H1 (cell line): ENCODE measurements around the gene CCR2. TPM values are rescaled to one million over a fixed set of nuclear protein-coding genes. Genes with fewer than 3 reads are reported as not detected.

Experiments used
- CTCF ChIA-PET: fragments of 300-600 bp; sonication (Branson Sonifier 250); formaldehyde crosslinking; loops from one replicate; lab custom pipeline; 2021; ENCODE audit not compliant: partially characterized antibody; lab: Charles Lee
- POLR2A ChIA-PET: fragments of 300-600 bp; sonication (Branson Sonifier 250); formaldehyde crosslinking; loops from one replicate; lab custom pipeline; 2021; ENCODE audit warnings: inconsistent platforms; ENCODE audit not compliant: partially characterized antibody; lab: Charles Lee
- DNase-seq, 2 experiments: peaks; one replicate each; pipeline versions ENCODE4 v3.0.0 to v3.0.0-alpha.2; 2010 to 2022; ENCODE audit warnings: low spot score in 2 of 2, low read depth in 1 of 2, mixed read lengths in 1 of 2
- FAIRE-seq: peaks from 2 replicates; lab custom pipeline; 2011; peaks lifted over from hg19 to GRCh38; lab: Jason Lieb, UNC
- H2AFZ ChIP-seq: 2 replicates; pipeline ENCODE4 v1.8.1; 2012; ENCODE audit warnings: low read length, inconsistent platforms
- H2AK5ac ChIP-seq: 2 replicates; pipeline ENCODE4 v1.6.1; 2013; ENCODE audit warnings: low read depth, low read length
- H2BK120ac ChIP-seq: replicated peaks from 2 replicates; pipeline ENCODE3; 2013; ENCODE audit warnings: low read depth, low read length, inconsistent platforms
- H2BK12ac ChIP-seq: 2 replicates; pipeline ENCODE4 v1.6.1; 2013; ENCODE audit warnings: low read depth, low read length
- H2BK15ac ChIP-seq: 2 replicates; pipeline ENCODE4 v1.6.1; 2013; ENCODE audit warnings: low read length
- H2BK20ac ChIP-seq: 2 replicates; pipeline ENCODE4 v1.6.1; 2013; ENCODE audit warnings: low read length
- H2BK5ac ChIP-seq: 2 replicates; pipeline ENCODE4 v1.6.1; 2013; ENCODE audit warnings: low read depth, low read length
- H3K14ac ChIP-seq: 2 replicates; pipeline ENCODE4 v1.6.1; 2013; ENCODE audit warnings: inconsistent platforms; ENCODE audit not compliant: insufficient read length
- H3K18ac ChIP-seq: 2 replicates; pipeline ENCODE4 v1.6.1; 2013; ENCODE audit warnings: low read length; ENCODE audit errors: extremely low read depth
- H3K23ac ChIP-seq: 2 replicates; pipeline ENCODE4 v1.6.1; 2013; ENCODE audit warnings: inconsistent platforms; ENCODE audit not compliant: insufficient read length
- H3K23me2 ChIP-seq: 2 replicates; pipeline ENCODE4 v1.6.1; 2013; ENCODE audit warnings: low read depth, low read length
- H3K27ac ChIP-seq: 2 replicates; pipeline ENCODE4 v1.6.1; 2011; ENCODE audit warnings: low read depth, low read length, inconsistent platforms
- H3K27me3 ChIP-seq, 4 experiments: replicated peaks in 1 of 4; 1 replicate in 1 of 4; 2 replicates in 3 of 4; pipeline versions ENCODE4 v1.6.1 to v1.8.1; 2011 to 2013; ENCODE audit warnings: low read length in 3 of 4, mild to moderate bottlenecking in 3 of 4, inconsistent platforms in 2 of 4, mixed read lengths in 2 of 4, moderate library complexity in 1 of 4; ENCODE audit not compliant: control insufficient read depth in 3 of 4, insufficient read depth in 3 of 4; ENCODE audit errors: extremely low read depth in 1 of 4
- H3K36me3 ChIP-seq, 4 experiments: 2 replicates each; pipeline versions ENCODE4 v1.6.1 to v1.8.1; 2011 to 2013; ENCODE audit warnings: mild to moderate bottlenecking in 4 of 4, low read length in 3 of 4, moderate library complexity in 2 of 4, control low read depth in 1 of 4, inconsistent platforms in 1 of 4; ENCODE audit not compliant: insufficient read depth in 4 of 4, control insufficient read depth in 2 of 4
- H3K4ac ChIP-seq: replicated peaks from 2 replicates; pipeline ENCODE3; 2013; ENCODE audit warnings: low read length, low read depth, mixed read lengths, inconsistent platforms; ENCODE audit not compliant: insufficient read length
- H3K4me1 ChIP-seq, 4 experiments: replicated peaks in 1 of 4; 1 replicate in 1 of 4; 2 replicates in 3 of 4; pipeline versions ENCODE4 v1.6.1 to v1.8.1; 2011 to 2013; ENCODE audit warnings: low read length in 3 of 4, inconsistent platforms in 2 of 4, mixed read lengths in 1 of 4; ENCODE audit not compliant: insufficient read depth in 4 of 4, control insufficient read depth in 3 of 4
- H3K4me2 ChIP-seq, 2 experiments: 2 replicates each; pipeline versions ENCODE4 v1.6.1 to v1.8.1; 2011 to 2013; ENCODE audit warnings: low read depth in 2 of 2, low read length in 2 of 2, control low read depth in 1 of 2, inconsistent platforms in 1 of 2, mild to moderate bottlenecking in 1 of 2; ENCODE audit not compliant: insufficient read depth in 1 of 2
- H3K4me3 ChIP-seq, 4 experiments: fragments of 200-600, 300-600 bp in 1 of 4; sonication (generic), shearing (Covaris generic), sonication (Bioruptor Twin) in 1 of 4; 2 replicates each; pipeline versions ENCODE4 v1.5.1 to v1.8.1; 2011 to 2016; ENCODE audit warnings: low read length in 4 of 4, low read depth in 3 of 4, control low read depth in 2 of 4, inconsistent platforms in 2 of 4, mild to moderate bottlenecking in 2 of 4, mixed read lengths in 1 of 4, moderate library complexity in 1 of 4; ENCODE audit not compliant: insufficient read depth in 2 of 4; ENCODE audit errors: extremely low read depth in 1 of 4
- H3K56ac ChIP-seq: replicated peaks from 2 replicates; pipeline ENCODE3; 2013; ENCODE audit warnings: low read depth, mild to moderate bottlenecking, mixed read lengths, low read length, inconsistent platforms; ENCODE audit not compliant: insufficient read length
- H3K79me1 ChIP-seq: 2 replicates; pipeline ENCODE4 v1.6.1; 2013; ENCODE audit warnings: low read depth, low read length, control low read depth
- H3K79me2 ChIP-seq, 2 experiments: 2 replicates each; pipeline versions ENCODE4 v1.6.1 to v1.8.1; 2012 to 2013; ENCODE audit warnings: low read length in 2 of 2, mild to moderate bottlenecking in 2 of 2, inconsistent platforms in 1 of 2; ENCODE audit not compliant: insufficient read depth in 2 of 2, control insufficient read depth in 1 of 2
- H3K9ac ChIP-seq, 4 experiments: replicated peaks in 1 of 4; 1 replicate in 1 of 4; 2 replicates in 3 of 4; pipeline versions ENCODE4 v1.6.1 to v1.8.1; 2011 to 2013; ENCODE audit warnings: low read depth in 3 of 4, low read length in 3 of 4, control low read depth in 2 of 4, mild to moderate bottlenecking in 2 of 4, moderate library complexity in 2 of 4, inconsistent platforms in 1 of 4; ENCODE audit errors: extremely low read depth in 1 of 4
- H3K9me3 ChIP-seq, 2 experiments: 2 replicates each; pipeline versions ENCODE4 v1.6.1 to v1.8.1; 2012 to 2013; ENCODE audit warnings: mild to moderate bottlenecking in 2 of 2, moderate library complexity in 2 of 2, control low read depth in 1 of 2, inconsistent platforms in 1 of 2, low read depth in 1 of 2, low read length in 1 of 2, mixed read lengths in 1 of 2; ENCODE audit not compliant: insufficient read depth in 2 of 2
- H4K20me1 ChIP-seq, 2 experiments: replicated peaks in 1 of 2; 2 replicates each; pipeline versions ENCODE3 to v1.8.1; 2011 to 2013; ENCODE audit warnings: inconsistent platforms in 2 of 2, low read length in 2 of 2, mild to moderate bottlenecking in 1 of 2; ENCODE audit not compliant: insufficient read depth in 2 of 2, control insufficient read depth in 1 of 2
- H4K5ac ChIP-seq: 2 replicates; pipeline ENCODE4 v1.6.1; 2013; ENCODE audit warnings: low read length, low read depth, mixed read lengths, inconsistent platforms; ENCODE audit not compliant: insufficient read length
- H4K8ac ChIP-seq: 2 replicates; pipeline ENCODE4 v1.8.0; 2013; ENCODE audit warnings: mild to moderate bottlenecking, moderate library complexity, low read length, inconsistent platforms; ENCODE audit not compliant: insufficient read depth; ENCODE audit errors: extremely low read depth
- H4K91ac ChIP-seq: replicated peaks from 2 replicates; pipeline ENCODE3; 2013; ENCODE audit warnings: low read length, mixed read lengths, inconsistent platforms; ENCODE audit not compliant: insufficient read length
- BRCA1 ChIP-seq: IDR thresholded peaks from 2 replicates; pipeline ENCODE4 v1.6.1; 2012; ENCODE audit warnings: low read depth, low read length, improper control_type of control experiment
- CREB1 ChIP-seq: IDR thresholded peaks from 2 replicates; pipeline ENCODE4 v1.6.1; 2012; ENCODE audit warnings: inconsistent platforms
- CTBP2 ChIP-seq: IDR thresholded peaks from 2 replicates; pipeline ENCODE4 v1.7.0; 2011; ENCODE audit warnings: borderline replicate concordance, mild to moderate bottlenecking, moderate library complexity, mixed read lengths, low read length; ENCODE audit not compliant: insufficient read depth, insufficient read length
- GABPA ChIP-seq: IDR thresholded peaks from 2 replicates; pipeline ENCODE4 v1.6.1; 2011; ENCODE audit warnings: mild to moderate bottlenecking, low read length, moderate library complexity, borderline replicate concordance; ENCODE audit not compliant: insufficient read depth
- GTF2F1 ChIP-seq: IDR thresholded peaks from 2 replicates; pipeline ENCODE4 v1.6.1; 2012; ENCODE audit warnings: low read depth, low read length, improper control_type of control experiment, borderline replicate concordance
- HDAC2 ChIP-seq, 2 experiments: fragments of 300-600 bp in 1 of 2; sonication (generic) in 1 of 2; IDR thresholded peaks; 2 replicates each; pipeline ENCODE4 v1.6.1; 2011 to 2012; ENCODE audit warnings: low read depth in 2 of 2, low read length in 2 of 2, mild to moderate bottlenecking in 2 of 2, moderate library complexity in 2 of 2, borderline replicate concordance in 1 of 2, inconsistent platforms in 1 of 2
- NRF1 ChIP-seq: IDR thresholded peaks from 2 replicates; pipeline ENCODE4 v1.6.1; 2011; ENCODE audit warnings: mild to moderate bottlenecking, low read depth, low read length, improper control_type of control experiment
- RFX5 ChIP-seq: IDR thresholded peaks from 2 replicates; pipeline ENCODE4 v1.6.1; 2011; ENCODE audit warnings: low read depth, low read length, improper control_type of control experiment, borderline replicate concordance
- RNF2 ChIP-seq: fragments of 200-900, 300-1000 bp; sonication (generic); IDR thresholded peaks from 2 replicates; pipeline ENCODE4 v1.7.1; 2016; ENCODE audit warnings: borderline replicate concordance, low read depth, mild to moderate bottlenecking, antibody characterized with exemption, low read length; ENCODE audit not compliant: poor library complexity, severe bottlenecking; ENCODE audit errors: missing control alignments
- SIRT6 ChIP-seq: IDR thresholded peaks from one replicate; pipeline ENCODE4 v1.7.1; 2012; ENCODE audit warnings: low read length, inconsistent platforms
- SP2 ChIP-seq: IDR thresholded peaks from 2 replicates; pipeline ENCODE4 v1.6.1; 2012; ENCODE audit warnings: mild to moderate bottlenecking, low read length, inconsistent platforms
- WGBS, 2 experiments: shearing (Covaris generic) in 1 of 2; methylation state at CpG; one replicate each; pipeline versions ENCODE4 v1.1.6 to v1.1.7; 2013 to 2015; ENCODE audit warnings: low lambda C conversion rate in 2 of 2, mixed read lengths in 2 of 2, inconsistent platforms in 1 of 2, low coverage in 1 of 2, missing lambda C conversion rate in 1 of 2; ENCODE audit not compliant: insufficient replicate concordance in 2 of 2, insufficient coverage in 1 of 2, insufficient read length in 1 of 2; ENCODE audit errors: extremely low coverage in 1 of 2, missing lambda C conversion rate in 1 of 2; 5-methylcytosine and 5-hydroxymethylcytosine counted together
- polyA plus RNA-seq, 7 experiments: library from polyadenylated mRNA; depleted of rRNA in 3 of 7; stranded (reverse) in 5 of 7; unstranded in 2 of 7; fragments of >200 nt in 5 of 7; fragments of 200-250 nt in 2 of 7; gene quantifications; 1 replicate in 5 of 7; 2 replicates in 1 of 7; 4 replicates in 1 of 7; pipeline versions ENCODE4 v1.2.1 to v1.2.3, GENCODE V29; 2011 to 2013; ENCODE audit warnings: missing spikeins in 2 of 7, mixed read lengths in 2 of 7
- total RNA-seq: library from RNA; stranded (reverse); fragmentation: NEBNext Ultra II Directional; extraction: Animal tissue kit (Norgen Biotek cat#: 25700); gene quantifications from 2 replicates; pipeline ENCODE4 v1.2.1, GENCODE V29; 2021
- TF ChIP-seq, protein P1 (sequence below): IDR thresholded peaks from 2 replicates; pipeline ENCODE4 v1.6.1; 2012; ENCODE audit warnings: inconsistent platforms

Gene CCR2
- total and polyA plus RNA-seq, 2 of the 8 experiments (the other 6 are each of a cell fraction or from before 2014, with no cell fraction given): not detected

DNA sequence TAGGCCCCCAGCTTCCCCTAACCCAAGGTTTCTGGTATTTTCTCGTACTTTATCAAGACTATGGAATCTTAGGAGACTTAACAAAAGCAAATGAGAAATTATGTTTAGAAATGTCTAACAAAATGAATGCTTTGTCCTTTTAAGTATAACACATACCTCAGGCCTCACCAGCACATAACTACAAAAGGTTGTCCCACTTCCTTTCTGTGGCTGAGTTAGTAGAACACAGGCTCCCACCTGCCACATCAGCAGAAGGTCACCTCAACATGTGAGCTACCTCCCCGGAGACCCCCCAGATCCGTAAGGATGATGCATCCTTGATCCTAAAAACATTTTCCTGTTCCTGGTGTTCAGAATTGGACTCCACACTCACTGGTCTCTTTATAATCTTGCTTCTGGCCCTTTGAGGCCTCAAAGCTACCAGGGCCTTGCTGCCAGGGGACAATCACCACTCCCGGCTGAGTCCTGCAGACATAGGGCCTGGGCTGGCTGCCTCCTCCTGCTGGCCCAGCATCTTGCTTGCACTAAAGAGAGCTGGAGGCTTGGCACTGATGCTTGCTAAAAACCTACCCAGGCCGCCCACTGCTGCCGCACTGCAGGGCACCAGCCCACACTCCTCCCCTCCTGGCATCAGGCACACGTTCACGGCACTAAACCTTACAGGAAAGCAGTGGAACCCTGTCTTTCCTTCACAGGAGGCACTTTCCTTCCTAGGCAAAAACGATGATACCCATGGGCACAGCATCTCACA lies 56.0 kb downstream of the CCR2 start:
- H2AK5ac ChIP-seq: no peak overlapping the region
- ChIA-PET CTCF (interaction anchor here (0.6 to 5.3 kb wide), 8 partner anchors 9 to 278 kb away, joined by 3 to 31 read pairs (median 5); partner anchors contain the start of gene CCR1), POLR2A (no interaction called here)
- H3K18ac ChIP-seq: no peak overlapping the region
- no peak overlapping the region for H3K27ac ChIP-seq
- no peaks in the 10 kb centered on the region for H3K23me2 ChIP-seq
- no peak overlapping the region for H2BK15ac ChIP-seq
- H3K23ac ChIP-seq: no peak overlapping the region
- no peaks in the 10 kb centered on the region for H3K79me2 ChIP-seq
- H3K4me3 ChIP-seq: no peak overlapping the region
- H3K9ac ChIP-seq: no peak overlapping the region
- H3K36me3 ChIP-seq: no peaks in the 10 kb centered on the region
- H4K8ac ChIP-seq: no peak overlapping the region
- H2BK120ac ChIP-seq: no peak overlapping the region
- no peak for FAIRE-seq
- no peaks in the 10 kb centered on the region for H3K9me3 ChIP-seq
- H3K14ac ChIP-seq: no peak overlapping the region
- 92% methylated on average over 9 of the region's 9 CpGs; no CpG with 5 or more reads in 1 of the 2 experiments for WGBS, 2 experiments
- H2AFZ ChIP-seq: no peak overlapping the region
- no peaks in the 10 kb centered on the region; a peak in 1 of 7 replicates for H3K27me3 ChIP-seq
- no peak overlapping the region for H4K91ac ChIP-seq
- no peaks in the 10 kb centered on the region for H4K20me1 ChIP-seq
- no peaks in the 10 kb centered on the region for H3K4me1 ChIP-seq
- H3K4me2 ChIP-seq: no peak overlapping the region
- no peak overlapping the region for H3K4ac ChIP-seq
- no peak overlapping the region for H2BK20ac ChIP-seq
- no peak overlapping the region for H3K56ac ChIP-seq
- no peaks in the 10 kb centered on the region for H3K79me1 ChIP-seq
- H2BK5ac ChIP-seq: no peak overlapping the region
- no peak overlapping the region for H4K5ac ChIP-seq
- H2BK12ac ChIP-seq: no peak overlapping the region
- no peak for DNase-seq
- TF ChIP-seq GTF2F1 (no peak), CREB1 (no peak), CTBP2 (no peak), GABPA (no peak), HDAC2 (IDR thresholded peaks at IDR 0.05; ENCODE audit: borderline replicate concordance in 1 of 2, low read depth in 2 of 2, low read length in 2 of 2) (no peak), SP2 (no peak), SIRT6 (no peak), RFX5 (no peak), BRCA1 (no peak), RNF2 (no peak), NRF1 (no peak)
- TF ChIP-seq, protein P1, sequence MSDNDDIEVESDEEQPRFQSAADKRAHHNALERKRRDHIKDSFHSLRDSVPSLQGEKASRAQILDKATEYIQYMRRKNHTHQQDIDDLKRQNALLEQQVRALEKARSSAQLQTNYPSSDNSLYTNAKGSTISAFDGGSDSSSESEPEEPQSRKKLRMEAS: no peak
